ENCODE results near the gene HDAC9.

DNA sequence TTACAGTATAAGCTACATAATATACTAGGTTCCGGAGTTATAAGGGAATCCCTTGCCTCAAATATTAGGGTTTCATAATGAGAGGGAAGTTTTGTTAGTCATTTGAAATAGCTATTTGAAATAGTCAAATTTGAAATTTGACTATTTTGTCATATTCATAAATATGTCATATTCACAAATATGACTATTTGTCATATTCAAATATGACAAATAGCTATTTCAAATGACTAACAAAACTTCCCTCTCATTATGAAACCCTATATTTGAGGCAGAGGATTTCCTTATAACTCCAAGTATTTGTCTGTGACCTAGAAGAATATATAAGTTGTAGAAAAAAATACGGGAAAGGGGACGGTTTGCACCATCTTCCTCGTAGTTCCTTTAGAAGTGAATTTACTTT, 76.6 kb downstream of the HDAC9 start:
- no peak for TF ChIP-seq POLR2AphosphoS5 (IDR thresholded peaks at IDR 0.05; ENCODE audit: low read depth, low read length)
- no peak for TF ChIP-seq CTCF (IDR thresholded peaks at IDR 0.05)
- TF ChIP-seq, protein P1, sequence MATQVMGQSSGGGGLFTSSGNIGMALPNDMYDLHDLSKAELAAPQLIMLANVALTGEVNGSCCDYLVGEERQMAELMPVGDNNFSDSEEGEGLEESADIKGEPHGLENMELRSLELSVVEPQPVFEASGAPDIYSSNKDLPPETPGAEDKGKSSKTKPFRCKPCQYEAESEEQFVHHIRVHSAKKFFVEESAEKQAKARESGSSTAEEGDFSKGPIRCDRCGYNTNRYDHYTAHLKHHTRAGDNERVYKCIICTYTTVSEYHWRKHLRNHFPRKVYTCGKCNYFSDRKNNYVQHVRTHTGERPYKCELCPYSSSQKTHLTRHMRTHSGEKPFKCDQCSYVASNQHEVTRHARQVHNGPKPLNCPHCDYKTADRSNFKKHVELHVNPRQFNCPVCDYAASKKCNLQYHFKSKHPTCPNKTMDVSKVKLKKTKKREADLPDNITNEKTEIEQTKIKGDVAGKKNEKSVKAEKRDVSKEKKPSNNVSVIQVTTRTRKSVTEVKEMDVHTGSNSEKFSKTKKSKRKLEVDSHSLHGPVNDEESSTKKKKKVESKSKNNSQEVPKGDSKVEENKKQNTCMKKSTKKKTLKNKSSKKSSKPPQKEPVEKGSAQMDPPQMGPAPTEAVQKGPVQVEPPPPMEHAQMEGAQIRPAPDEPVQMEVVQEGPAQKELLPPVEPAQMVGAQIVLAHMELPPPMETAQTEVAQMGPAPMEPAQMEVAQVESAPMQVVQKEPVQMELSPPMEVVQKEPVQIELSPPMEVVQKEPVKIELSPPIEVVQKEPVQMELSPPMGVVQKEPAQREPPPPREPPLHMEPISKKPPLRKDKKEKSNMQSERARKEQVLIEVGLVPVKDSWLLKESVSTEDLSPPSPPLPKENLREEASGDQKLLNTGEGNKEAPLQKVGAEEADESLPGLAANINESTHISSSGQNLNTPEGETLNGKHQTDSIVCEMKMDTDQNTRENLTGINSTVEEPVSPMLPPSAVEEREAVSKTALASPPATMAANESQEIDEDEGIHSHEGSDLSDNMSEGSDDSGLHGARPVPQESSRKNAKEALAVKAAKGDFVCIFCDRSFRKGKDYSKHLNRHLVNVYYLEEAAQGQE (IDR thresholded peaks at IDR 0.05; ENCODE audit: insufficient read depth in 1 of 2, low read depth in 2 of 2, low read length in 1 of 2): no peak
- TF ChIP-seq SIN3A (IDR thresholded peaks at IDR 0.05; ENCODE audit: borderline replicate concordance, insufficient read depth, low read depth, low read length): no peak
